GM21447 (cell line): Measurements from ENCODE around the gene PLEKHG5.

Experiments
- ATAC-seq: cut with Tn5 transposase; IDR thresholded peaks from one replicate; pipeline ENCODE4 v1.9.1; 2021; ENCODE audit not compliant: unreplicated experiment

Gene PLEKHG5, protein sequence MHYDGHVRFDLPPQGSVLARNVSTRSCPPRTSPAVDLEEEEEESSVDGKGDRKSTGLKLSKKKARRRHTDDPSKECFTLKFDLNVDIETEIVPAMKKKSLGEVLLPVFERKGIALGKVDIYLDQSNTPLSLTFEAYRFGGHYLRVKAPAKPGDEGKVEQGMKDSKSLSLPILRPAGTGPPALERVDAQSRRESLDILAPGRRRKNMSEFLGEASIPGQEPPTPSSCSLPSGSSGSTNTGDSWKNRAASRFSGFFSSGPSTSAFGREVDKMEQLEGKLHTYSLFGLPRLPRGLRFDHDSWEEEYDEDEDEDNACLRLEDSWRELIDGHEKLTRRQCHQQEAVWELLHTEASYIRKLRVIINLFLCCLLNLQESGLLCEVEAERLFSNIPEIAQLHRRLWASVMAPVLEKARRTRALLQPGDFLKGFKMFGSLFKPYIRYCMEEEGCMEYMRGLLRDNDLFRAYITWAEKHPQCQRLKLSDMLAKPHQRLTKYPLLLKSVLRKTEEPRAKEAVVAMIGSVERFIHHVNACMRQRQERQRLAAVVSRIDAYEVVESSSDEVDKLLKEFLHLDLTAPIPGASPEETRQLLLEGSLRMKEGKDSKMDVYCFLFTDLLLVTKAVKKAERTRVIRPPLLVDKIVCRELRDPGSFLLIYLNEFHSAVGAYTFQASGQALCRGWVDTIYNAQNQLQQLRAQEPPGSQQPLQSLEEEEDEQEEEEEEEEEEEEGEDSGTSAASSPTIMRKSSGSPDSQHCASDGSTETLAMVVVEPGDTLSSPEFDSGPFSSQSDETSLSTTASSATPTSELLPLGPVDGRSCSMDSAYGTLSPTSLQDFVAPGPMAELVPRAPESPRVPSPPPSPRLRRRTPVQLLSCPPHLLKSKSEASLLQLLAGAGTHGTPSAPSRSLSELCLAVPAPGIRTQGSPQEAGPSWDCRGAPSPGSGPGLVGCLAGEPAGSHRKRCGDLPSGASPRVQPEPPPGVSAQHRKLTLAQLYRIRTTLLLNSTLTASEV

DNA sequence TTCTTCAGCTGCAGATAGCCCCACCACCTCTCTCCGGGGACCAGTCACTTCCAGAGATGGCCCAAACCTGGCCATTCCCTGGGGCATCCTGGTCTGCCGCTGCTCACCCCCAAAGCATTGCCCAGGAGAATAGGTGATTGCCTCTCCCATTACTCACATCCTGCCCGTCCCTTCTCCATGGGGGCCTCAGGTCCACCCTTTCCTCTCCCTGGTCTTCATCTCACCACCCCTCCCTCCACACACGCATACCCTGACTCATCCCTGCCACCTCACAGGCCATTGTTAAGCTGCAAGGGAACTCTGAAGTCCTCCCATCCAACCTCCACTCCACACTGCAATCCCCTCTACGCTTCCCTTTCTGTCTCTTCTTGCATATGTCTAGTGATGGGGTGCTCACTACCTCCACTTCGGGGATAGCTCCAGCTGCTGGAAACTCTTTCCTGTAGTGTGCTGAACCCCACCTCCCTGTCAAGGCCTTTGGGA lies at the start of gene PLEKHG5:
TSS of gene PLEKHG5 (minus strand) at position 188 of the 483 bp plus-strand sequence. CDS start 14,096 bp downstream, outside the sequence.
- ATAC-seq, result no peak

DNA sequence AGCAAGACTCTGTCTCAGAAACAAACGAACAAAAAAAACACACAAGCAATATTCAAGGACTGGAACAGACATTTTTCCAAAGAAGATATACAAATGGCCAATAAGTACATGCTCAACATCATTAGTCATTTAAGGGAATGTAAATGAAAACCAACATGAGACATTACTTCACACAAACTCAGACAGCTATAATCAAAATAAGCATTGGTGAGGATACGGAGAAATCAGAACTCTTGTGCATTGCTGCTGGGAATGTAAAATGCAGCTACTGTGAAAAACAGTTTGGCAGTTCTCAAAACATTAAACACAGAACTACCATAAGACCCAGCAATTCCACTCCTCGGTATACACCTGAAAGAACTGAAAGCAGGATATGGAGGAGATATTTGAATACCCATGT lies 47.5 kb upstream of the PLEKHG5 start:
- no peak for ATAC-seq

DNA sequence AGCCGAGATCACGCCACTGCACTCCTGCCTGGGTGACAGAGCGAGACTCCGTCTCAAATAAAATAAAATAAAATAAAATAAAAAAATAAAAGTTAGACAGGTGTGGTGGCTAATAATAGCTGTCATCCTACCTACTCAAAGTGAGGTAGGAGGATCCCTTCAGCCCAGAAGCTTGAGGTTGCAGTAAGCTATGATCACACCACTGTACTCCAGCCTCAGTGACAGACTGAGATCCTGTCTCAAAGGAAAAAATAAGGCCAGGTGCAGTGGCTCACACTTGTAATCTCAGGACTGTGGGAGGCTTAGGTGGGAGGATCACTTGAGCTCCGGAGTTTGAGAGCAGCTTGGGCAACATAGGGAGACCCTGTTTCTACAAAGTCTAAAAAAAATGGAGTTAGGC lies 44.8 kb upstream of the PLEKHG5 start:
- no peak for ATAC-seq

- ATAC-seq, result no peak
Measured at GRCh38 chr1:6535214-6535613, 43.7 kb upstream of the PLEKHG5 start.

DNA sequence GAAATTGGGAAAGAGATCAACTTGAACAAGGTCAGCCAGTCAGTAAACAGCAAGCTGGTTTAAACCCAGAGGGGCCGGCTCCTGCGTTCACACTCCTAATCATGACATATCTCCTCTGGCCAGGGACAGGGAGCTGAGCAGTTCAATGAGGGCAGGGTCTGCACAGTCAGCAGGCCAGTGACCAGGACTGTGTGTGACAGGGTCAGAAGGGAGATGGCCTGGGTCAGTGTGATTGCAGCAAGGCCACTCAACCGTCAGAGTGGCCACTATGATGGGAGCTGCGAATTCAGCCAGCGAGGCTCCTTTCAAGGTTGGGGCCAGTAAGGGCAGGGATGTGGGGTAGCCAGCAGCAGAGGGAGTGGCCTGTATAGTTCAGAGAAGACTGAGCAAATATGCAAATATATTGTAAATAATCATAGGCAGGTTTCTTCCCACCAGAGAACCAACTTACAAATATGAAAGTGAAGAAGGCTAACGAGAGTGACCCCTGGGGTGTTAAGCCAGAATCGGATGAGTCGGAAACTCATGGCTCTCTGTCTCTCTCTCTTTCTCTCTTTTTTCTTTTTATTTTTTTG lies 42.9 kb upstream of the PLEKHG5 start:
- no peak for ATAC-seq

- ATAC-seq, result no peak
Measured at GRCh38 chr1:6531996-6532395, 40.5 kb upstream of the PLEKHG5 start.

DNA sequence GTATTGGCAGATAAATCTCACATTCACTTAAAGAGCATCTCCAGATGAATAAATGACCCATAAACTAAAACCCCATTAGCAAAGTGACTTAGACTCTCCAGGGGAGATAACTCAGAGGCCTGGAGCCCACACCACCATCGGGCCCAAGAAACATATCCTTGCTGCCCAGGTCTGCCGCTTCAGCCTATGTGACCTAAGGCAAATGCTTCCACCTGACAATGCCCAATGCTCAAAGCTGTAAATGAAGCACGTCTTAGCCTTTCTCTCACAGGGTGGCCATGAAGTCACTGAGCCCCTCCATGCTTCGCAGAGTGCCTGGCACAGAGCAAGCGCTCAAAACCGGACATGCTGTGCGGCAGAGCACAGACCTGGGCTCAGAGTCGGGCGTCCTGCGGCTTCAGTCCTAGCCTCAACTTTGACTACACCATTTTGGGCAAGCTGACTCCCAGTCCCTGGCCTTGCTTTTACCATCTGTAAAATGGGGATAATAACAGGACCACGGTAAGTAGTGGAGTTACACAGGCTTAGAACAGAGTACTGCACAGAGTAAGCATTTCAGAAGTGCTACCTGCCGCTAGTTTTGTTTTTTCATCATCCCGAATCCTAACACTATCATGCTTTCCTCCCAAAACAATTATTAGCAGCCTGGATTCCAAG lies 39.2 kb upstream of the PLEKHG5 start:
- ATAC-seq, result no peak

- no peak for ATAC-seq
Measured at GRCh38 chr1:6528492-6528891, 37.0 kb upstream of the PLEKHG5 start.

- ATAC-seq, result no peak
Measured at GRCh38 chr1:6526316-6526715, 34.8 kb upstream of the PLEKHG5 start.

GRCh38 chr1:6523566-6523965 lies 32.1 kb upstream of the PLEKHG5 start:
- no peak for ATAC-seq

GRCh38 chr1:6521536-6521935 lies 30.1 kb upstream of the PLEKHG5 start:
- no peak for ATAC-seq

DNA sequence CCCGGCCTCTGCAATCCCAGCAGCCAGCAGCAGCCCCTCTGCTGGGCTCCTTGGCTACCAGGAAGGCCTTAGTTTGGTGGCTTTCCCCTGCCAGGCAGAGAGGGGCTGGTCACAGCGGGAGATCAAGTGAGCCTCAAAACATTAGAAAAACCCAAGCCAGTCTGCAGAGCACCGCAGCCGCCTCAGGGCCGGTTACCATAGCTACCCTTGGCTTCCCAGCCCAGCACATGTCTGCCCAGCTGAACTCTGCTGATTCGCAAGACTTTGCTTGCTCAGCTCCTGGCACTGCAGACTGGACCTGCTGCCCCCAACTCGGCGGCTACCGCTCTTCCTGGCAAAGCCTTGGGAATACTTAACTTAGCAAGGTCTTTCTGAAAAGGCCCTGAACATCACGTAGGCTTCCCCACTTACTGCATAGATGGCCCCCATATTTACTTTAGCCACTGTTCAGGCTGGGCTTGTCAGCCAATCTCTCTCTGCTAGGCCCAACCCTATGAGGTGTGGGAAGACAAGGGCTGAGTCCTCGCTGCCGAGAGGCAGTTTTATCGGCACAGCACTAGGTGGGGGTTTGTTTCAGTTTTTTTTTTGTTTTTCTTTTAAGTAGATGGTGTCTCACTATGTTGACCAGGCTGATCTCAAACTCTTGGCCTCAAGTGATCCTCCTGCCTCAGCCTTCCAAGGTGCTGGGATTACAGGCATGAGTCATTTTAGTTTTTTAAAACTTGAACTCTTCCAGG lies 28.6 kb upstream of the PLEKHG5 start:
- no peak for ATAC-seq

DNA sequence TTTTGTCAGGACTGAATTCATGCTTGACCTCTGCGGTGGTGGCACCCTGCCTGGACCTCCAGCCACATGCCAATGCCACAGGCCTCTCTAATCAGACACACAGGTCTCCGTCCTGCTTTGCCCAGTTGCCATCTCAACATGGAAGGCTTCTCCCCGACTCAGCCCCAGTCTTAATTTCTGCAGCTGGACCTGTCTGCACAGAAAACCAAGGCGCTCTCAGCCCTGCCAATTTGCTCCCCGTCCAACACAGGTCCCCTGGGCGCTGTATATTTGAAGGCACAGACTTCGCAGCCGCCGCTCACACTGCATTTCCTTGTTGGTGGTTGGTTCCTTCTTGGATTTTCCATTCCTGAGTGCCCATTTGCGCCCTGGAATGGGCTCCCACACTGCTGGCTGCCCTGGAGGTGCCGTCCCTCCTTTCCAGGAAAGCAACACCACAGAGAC lies 28.0 kb upstream of the PLEKHG5 start:
- ATAC-seq, result no peak

- no peak for ATAC-seq
Measured at GRCh38 chr1:6517435-6517851, 26.0 kb upstream of the PLEKHG5 start.

- no peak for ATAC-seq
Measured at GRCh38 chr1:6515771-6516170, 24.3 kb upstream of the PLEKHG5 start.

DNA sequence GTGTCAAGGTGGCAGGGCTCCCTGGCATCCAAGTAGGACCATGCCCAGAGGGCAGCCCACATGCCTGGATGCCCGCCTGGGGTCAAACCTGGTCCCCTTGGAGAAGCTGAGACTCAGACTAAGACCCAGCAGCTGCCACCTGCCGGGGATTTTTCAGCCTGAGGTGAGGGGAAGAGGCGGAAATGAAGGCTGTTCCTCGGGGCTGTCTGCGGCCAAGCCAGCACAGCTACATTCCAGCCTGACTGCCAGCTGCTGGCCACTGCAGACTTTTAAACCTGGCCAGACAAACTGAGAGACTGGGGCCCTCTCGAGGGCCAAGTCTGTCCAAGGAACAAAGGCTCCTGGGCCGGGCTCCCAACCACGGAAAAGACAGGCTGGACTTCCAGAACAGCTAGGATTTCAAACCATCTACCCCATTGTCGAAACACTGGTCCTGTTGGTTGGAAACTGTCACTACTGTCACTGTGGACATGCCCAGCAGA lies 21.9 kb upstream of the PLEKHG5 start:
- no peak for ATAC-seq

DNA sequence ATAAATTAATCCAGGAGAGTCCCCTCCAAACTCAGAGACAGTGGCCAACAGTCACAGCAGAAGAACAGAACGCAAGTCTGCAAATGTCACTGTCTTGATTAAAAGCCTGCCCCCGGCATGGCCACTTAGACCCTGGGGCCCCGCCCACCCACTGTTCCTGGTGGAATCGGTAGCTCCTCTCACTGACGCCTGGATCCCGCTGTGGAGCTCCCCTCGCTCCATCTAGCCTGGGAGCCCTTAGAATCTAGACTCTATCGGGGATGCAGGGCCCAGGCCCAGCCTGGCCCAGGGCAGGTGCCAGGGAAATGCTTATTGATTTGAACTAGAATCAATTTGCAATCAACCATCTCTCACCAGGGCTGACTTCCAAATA lies 21.4 kb upstream of the PLEKHG5 start:
- ATAC-seq, result no peak

GRCh38 chr1:6512245-6512907 lies 20.9 kb upstream of the PLEKHG5 start:
- ATAC-seq, result no peak

GRCh38 chr1:6511561-6512244 lies 20.2 kb upstream of the PLEKHG5 start:
- no peak for ATAC-seq
